GM18519 (cell line): ENCODE data around the gene THOC5.
A peak's percentile ranks its signal among the peaks of the same experiment; 100 is the strongest.
"Not testable (repeated sequence)": the region's sequence is repeated elsewhere in the genome, so short reads cannot be mapped to it uniquely, and the experiment has no call there.

Experiments
- ATAC-seq: cut with Tn5 transposase; IDR thresholded peaks from one replicate; pipeline ENCODE4 v1.9.1; 2021; ENCODE audit warnings: mild to moderate bottlenecking, moderate library complexity; ENCODE audit not compliant: unreplicated experiment, low FRiP score

THOC5 gene

DNA sequence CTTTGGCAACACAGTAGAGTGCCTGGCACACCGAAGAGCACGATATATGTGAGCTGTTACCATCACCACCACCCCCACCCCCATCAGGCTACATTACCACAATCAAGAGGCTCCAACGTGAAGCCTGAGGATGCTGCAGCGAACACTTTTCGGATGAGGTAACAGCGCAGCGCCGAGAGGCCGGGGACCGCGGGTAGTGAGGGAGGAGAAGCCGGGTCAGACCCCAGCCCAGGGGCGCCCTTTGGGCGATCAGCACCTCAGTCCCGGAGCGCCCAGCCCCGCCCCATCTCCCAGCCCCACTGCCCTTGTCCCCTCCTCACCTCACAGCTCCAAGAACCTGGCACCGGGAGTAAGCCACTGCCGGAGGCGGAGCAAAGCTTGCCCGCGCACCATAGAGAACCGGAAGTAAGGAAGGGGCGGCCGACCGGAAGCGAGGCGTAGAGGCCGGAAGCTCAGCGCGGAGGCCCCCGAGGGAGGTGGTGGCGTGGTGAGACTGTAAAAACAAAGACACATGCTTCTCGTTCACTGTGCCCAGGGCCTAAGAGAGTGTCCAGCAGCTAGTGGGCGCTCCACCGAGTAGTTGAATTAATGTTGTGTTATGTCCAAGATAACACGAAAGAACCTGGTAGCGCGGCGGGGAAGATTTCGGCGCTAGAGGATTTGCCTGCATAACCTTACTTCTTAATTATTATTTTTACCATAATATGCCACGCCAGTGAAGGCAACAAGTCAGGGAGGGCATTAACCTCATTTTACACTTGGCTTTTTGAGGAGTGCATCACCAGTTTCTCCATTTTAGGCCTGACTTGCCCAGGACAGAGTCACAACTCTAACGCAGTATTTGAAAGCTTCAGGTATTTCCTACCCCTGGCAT is at the start of gene THOC5:
Gene THOC5, minus strand, starts transcription at position 407 of the 874 bp plus-strand sequence. CDS start 4,610 bp downstream, outside the sequence.
- peak; percentile 74 for ATAC-seq

DNA sequence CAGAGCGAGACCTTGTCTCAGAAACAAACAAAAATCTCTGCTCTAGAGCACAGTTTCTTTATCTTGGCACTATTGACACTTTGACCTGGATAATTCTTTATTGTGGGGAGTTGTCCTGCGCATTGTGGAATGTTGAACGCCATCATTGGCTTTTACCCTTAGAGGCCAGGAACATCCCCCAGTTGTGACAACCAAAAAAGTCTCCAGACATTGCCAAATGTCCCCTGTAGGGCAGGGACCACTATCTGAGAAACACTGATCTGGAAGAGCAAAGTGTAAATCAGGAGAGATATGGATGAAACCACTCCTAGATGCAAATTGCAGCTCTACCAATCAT is 45.1 kb upstream of the THOC5 start:
- no peak for ATAC-seq

DNA sequence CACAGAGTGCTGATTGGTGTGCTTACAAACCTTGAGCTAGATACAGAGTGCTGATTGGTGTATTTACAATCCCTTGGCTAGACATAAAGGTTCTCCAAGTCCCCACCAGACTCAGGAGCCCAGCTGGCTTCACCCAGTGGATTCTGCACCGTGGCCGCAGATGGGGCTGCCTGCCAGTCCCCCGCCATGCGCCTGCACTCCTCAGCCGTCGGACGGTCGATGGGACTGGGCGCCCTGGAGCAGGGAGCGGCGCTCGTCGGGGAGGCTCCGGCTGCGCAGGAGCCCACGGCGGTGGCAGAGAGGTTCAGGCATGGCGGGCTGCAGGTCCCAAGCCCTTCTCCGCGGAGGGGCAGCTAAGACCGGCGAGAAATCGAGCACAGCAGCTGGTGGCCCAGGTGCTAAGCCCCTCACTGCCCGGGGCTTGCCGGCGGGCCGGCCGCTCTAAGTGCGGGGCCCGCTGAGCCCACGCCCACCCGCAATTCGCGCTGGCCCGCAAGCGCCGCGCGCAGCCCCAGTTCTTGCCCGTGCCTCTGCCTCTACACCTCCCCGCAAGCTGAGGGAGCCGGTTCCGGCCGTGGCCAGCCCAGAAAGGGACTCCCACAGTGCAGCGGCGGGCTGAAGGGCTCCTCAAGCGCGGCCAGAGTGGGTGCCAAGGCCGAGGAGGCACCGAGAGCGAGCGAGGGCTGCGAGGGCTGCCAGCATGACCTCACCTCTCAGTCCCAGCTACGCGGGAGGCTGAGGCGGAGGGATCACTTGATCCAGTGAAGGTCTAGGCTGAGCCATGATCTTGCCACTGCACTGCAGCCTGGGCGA is 44.5 kb upstream of the THOC5 start:
- ATAC-seq = not testable (repeated sequence)

DNA sequence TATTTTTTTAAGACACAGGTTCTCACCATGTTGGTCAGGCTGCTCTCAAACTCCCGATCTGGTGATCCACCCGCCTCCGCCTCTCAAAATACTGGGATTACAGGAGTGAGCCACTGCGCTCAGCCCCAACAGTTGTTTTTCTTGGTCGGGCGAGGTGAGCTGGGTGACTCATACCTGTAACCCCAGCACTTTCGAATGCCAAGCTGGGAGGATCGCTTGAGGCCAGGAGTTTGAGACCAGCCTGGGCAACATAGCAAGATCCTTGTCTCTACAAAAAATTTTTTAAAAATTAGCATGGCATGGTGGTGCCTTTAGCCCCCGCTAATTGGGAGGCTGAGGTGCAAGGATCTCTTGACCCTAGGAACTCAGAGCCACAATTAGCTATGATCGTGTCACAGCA is 42.9 kb upstream of the THOC5 start:
- no peak for ATAC-seq

DNA sequence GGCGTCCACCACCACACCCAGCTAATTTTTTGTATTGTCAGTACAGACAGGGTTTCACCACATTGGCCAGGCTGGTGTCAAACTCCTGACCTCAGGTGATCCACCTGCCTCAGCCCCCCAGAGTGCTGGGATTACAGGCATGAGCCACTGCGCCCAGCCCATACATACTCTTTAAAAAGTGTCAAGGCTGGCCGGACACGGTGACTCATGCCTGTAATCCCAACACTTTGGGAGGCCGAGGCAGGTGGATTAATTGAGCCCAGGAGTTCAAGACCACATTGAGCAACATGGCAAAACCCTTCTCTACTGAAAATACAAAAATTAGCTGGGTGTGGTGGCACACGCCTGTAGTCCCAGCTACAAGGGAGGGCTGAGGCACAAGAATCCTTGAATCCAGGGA is 40.9 kb upstream of the THOC5 start:
- not testable (repeated sequence) for ATAC-seq

DNA sequence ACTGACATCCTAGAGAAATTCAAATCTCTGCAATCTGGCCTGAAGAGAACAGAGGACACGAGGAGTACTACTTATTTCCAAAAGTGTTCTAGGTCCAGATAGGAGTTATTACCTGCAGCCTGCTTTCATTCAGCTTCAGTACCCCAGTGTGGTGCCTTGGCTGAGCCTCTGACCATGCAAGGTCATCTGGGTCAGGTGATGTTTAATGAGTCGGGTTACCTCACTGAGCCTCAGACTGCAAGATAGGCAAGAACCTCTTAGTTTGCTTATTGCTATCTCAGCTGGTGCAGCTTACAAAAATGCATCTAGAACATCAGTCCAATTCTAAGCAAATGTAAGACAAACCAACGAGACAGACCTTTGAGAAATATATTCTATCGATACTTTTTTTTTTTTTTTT is 40.4 kb upstream of the THOC5 start:
- no peak for ATAC-seq

DNA sequence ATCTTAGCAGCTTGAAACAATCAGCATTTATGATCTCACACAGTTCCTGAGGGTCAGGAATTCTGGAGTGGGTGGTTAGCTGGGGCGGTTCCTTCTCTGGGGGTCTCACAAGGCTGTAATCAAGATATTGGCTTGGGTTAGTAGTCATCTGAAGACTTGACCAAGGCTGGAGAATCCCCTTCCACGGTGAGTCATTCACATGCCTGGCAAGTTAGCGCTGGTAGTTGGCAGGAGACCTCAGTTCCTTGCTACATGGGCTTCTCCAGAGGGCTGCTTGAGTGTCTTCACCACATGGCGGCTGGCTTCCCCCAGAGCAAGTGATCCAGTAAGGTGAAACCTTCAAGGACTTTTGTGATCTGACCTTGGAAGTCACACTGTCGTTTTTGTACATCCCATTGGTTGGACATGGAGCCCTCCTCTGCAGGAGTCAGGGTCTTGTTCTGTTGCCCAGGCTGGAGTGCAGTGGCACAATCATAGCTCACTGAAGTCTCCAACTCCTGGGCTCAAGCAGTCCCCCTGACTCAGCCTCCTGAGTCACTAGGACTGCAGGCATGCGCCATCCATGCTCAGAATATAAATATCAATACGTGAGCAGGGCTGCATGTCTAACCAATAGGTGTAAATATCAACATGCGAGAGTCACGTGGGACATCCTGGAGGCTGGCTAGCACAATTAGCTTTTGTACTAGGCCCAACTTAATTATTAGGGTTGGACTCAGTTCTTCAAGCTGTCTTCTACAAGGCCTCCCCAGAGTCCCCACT is 34.6 kb upstream of the THOC5 start:
- ATAC-seq = no peak

DNA sequence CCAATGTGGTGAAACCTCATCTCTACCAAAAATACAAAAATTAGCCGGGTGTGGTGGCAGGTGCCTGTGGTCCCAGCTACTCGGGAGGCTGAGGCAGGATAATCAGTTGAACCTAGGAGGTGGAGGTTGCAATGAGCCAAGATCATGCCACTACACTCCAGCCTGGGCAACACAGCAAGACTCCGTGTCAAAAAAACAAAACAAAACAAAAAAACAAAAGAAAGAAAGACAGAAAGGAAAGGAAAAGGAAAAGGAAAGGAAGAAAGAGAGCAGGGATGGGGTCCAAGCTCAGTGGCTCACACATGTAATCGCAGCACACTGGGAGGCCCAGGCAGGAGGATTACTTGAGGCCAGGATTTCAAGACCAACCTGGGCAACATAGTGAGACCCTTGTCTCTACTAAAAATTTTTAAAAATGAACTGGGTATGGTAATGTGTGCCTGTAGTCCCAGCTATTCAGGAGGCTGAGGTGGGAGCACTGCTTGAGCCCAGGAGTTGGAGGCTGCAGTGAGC is 32.7 kb upstream of the THOC5 start:
- not testable (repeated sequence) for ATAC-seq

DNA sequence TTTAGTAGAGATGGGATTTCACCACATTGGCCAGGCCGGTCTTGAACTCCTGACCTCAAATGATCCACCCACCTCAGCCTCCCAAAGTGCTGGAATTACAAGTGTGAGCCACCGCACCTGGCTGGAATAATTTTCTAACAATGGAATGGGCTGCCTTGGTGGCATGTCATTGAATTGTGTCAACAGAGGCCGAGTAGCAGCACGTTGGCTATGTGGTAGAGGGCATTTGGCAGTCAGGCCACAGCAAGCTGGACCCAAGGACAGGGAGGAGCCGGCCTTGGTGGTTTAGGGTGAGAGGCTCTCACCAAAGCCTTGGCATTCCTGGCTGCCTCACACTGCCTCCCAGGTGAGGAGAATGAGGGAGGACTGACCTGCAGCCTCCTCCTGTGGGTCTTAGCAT is 31.4 kb upstream of the THOC5 start:
- ATAC-seq = no peak

DNA sequence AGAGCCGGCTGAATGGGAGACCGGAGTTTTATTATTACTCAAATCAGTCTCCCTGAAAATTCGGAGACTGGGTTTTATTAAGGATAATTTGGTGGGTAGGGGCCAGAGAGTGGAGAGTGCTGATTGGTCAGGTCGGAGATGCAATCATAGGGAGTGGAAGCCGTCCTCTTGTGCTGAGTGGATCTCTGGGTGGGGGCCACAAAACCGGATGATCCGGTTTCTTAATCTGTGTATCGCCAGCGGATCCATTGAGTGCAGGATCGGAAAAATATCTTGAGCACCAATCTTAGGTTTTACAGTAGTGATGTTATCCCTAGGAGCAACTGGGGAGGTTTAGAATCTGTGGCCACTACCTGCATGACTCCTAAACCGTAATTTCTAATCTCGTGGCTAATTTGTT is 28.2 kb upstream of the THOC5 start:
- ATAC-seq = no peak

DNA sequence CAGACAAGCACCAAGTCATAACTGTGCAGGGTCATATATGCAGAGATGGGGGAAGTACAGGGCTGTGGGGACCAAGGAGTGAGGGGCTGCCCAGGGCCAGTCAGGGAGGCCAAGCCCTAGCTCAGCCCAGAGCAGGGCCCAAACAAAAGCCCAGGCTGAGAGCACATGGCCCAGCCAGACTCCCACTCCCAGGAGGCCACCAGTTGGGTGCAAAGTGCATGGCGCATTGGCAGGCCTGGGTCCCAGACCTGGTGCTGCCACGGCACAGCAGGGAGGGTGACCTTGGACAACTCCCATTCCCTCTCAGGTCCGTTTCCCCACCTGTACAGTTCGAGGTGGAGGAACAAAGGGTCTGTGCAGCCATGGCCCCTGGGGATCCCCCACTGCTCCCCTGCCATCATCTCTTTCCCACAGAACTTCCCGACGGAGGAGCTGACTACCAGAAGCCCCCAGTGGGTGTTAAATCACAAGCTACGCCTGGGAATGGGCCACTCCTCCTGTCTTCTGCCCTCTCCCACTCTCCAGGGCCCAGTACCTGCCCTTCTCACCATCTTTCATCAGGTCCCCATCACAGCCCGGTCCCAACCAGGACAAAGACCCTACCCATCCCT is 26.7 kb upstream of the THOC5 start:
- ATAC-seq = no peak

DNA sequence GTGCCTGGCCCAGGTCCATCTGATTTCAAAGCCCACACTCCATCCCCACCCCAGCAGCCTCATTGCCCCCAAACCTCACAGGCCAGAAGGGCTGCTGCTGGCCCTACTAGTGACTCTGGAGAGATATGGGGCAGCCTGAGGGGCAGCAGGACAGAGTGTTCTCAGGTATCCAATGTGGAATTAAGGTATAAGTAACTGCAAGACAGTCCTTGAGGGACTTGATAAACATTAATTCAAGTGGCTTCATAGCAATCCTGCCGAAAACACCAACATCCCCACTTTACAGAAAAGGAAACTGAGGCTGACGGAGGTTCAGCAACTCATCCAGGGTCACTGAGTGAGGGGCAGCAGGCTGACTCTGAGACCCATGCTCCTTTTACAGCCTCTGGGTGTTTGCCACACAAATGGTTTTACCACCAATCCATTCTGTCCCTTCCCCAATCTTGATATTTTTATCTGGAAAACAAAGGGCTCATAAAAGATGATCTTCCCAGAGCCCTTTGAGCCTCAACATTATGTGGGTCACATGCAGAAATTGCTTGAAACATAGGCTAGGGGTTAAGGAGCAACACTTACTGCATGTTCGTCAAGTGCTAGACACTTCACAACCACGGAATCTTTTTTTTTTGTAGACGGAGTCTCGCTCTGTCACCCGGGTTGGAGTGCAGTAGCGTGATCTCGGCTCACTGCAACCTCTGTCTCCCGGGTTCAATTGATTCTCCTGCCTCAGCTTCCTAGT is 25.1 kb upstream of the THOC5 start:
- ATAC-seq = no peak

DNA sequence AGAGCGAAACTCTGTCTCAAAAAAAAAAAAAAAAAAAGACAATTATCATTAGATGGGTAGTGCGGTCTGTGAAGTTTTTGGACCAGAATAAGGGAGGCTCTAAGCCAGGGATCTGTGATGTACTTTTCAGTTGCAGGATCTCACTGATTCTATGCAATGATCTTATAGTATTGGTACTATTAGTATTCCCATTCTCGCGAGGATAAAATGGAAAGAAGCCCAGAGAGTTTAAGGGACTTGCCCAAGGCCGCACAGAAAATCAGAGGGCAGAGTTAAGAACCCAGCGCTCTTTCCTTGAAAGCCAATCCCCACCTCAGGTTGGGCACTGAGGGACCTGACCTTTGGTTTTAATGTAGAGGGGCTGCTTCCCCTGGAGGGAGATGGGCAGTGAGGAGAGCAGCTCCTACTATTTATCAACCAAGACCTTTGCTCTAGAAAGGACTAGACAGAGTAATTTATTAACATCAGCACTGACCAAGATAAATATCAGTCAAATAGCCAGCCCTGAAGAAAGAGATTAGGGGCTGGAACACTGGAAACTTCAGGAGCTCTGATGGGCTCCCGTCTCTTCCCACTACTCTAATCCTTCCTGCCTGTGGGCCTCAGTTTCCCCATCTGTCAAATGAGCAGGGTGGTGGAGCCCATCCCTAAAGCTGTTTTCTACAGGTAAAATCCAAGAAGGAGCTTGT is 21.3 kb upstream of the THOC5 start:
- no peak for ATAC-seq

DNA sequence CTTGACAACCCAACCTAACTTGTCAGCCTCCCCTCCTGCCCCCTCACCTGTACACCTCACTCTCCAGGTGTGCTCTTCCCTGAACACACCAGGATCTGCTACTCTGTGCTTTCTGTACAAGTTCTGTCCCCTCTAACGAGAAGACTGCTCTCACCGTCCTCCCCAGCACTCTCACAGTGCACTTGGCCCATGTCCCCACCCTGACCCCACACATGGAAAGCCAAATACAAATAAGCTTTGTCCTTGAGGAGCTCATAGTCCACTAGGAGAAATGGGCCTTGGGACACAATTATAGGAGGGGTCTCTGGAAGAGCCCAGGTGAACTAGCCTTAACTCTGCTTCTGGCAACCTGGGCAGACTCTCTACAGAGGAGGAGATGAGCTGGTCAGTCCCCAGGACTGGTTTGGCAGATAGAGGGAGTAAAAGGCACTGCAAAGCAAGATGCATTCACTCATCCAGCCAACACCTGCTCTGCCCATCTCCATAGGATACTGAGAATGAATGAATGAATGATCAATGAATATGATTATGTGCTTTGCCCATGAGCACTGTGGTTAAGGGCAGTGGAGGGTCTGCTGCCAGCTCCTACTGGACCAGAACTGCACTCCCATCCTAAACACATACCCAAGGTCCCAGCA is 17.5 kb upstream of the THOC5 start:
- ATAC-seq = no peak

DNA sequence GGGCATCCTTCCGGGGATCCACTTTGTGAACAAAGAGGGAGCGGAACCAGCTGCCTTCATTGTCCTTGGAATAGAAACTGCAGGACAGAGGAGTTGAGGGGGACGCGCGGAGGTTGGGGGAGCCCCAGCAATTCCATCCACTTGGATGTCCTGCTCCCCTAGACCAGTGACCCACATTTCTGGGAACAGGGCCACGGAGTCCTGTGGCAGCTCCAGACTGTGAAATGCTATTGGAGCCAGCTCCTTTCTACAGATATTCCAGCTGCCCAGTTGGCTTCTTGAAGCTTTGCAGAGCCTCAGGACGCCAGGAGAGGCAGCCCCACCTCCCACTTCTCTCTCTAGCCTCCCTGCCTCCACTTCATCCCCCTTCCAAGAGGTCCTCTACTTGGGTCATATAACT is 16.9 kb upstream of the THOC5 start:
- ATAC-seq = no peak

DNA sequence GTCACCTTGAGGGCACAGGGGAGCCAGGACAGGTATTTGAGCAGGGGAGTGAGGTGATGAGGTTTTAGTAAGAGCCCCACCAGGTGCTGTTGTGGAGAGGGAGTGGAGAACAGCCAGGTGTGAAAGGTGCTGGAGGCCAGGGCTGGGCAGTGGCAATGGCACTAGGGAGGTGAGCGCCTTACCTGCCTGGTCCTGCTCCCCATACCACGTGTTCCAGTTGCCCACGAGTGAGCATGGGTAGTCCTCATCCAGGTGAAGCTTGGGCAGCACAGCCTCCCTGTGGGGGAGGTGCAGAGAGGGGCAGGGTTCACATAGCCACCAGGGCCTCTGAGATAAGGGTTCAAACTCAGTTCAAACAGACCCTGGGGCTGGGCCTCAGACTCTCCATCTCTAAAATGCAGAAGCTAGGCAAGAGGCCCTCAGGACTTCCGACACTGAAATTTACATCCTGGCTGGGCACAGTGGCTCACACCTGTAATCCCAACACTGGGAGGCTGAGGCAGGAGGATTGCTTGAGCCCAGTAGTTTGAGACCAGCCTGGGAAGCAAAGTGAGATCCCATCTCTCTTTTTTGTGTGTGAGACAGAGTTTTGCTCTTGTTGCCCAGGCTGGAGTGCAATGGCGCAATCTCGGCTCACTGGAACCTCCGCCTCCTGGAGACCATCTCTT is 15.6 kb upstream of the THOC5 start:
- no peak for ATAC-seq

DNA sequence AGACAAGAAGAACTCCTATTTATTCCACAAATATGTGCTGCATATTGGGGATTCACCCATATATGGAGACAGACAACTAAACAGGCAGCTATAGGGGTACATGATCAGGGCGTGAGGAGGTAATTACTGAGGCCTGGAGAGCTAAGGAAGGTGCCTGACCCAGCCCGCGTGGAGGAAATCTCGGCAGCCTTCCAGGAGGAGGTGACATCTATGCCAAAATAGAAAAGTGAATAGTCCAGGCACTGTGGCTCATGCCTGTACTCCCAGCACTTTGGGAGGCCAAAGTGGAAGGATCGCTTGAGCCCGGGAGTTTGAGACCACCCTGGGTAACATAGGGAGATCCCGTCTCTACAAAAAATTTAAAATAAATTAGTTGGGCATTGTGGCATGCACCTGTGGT is 13.8 kb upstream of the THOC5 start:
- ATAC-seq = no peak

DNA sequence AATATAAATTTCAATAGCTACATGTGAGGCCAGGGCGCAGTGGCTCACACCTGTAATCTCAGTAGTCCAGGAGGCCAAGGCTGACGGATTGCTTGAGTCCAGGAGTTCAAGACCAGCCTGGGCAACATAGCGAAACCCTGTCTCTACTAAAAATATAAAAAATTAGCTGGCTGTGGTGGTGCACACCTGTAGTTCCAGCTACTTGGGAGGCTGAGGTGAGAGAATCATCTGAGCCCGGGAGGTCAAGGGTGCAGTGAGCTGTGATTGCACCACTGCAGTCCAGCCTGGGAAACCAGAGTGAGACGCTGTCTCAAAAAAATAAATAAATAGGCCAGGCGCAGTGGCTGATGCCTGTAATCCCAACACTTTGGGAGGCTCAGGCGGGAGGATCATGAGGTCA is 13.0 kb upstream of the THOC5 start:
- ATAC-seq = not testable (repeated sequence)
